ENCODE measurements around the gene HOXA11.

DNA sequence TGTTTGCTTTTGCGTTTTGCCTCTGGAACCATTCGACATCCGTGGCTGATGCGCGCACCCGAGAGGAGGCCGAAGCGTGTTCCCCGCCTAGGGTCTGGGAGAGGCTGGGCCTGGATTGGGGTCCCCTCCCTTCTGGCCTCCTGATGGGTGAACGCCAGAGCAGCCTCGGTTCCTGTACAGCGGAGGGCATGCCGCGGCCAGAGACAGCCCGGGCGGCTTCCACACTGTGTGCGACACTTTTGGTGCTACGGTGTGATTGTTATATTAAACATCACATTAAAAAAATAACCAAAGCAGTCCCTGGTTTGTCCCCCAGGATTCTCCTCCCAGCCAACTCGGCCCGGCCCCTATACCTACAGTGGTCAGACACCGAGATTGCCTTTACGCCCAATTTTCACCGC, 24.9 kb downstream of the HOXA11 start:
- no peak for TF ChIP-seq POLR2A (IDR thresholded peaks at IDR 0.05)
- TF ChIP-seq, protein P1, sequence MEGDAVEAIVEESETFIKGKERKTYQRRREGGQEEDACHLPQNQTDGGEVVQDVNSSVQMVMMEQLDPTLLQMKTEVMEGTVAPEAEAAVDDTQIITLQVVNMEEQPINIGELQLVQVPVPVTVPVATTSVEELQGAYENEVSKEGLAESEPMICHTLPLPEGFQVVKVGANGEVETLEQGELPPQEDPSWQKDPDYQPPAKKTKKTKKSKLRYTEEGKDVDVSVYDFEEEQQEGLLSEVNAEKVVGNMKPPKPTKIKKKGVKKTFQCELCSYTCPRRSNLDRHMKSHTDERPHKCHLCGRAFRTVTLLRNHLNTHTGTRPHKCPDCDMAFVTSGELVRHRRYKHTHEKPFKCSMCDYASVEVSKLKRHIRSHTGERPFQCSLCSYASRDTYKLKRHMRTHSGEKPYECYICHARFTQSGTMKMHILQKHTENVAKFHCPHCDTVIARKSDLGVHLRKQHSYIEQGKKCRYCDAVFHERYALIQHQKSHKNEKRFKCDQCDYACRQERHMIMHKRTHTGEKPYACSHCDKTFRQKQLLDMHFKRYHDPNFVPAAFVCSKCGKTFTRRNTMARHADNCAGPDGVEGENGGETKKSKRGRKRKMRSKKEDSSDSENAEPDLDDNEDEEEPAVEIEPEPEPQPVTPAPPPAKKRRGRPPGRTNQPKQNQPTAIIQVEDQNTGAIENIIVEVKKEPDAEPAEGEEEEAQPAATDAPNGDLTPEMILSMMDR (IDR thresholded peaks at IDR 0.05): no peak
